Liver (tissue), 3 donors: ENCODE measurements around the gene LOXL4.

ENCODE experiments used
- CTCF ChIP-seq: fragments of 150-350 bp; IDR thresholded peaks from 2 replicates; pipeline ENCODE4 v1.5.1; 2017; ENCODE audit warnings: improper control_type of control experiment, low read depth, low read length; ENCODE audit not compliant: missing input control
- FOXA1 ChIP-seq: IDR thresholded peaks from 2 replicates; pipeline ENCODE4 v1.6.1; 2016; ENCODE audit warnings: antibody characterized with exemption
- GABPA ChIP-seq, 2 donors: IDR thresholded peaks in 1 of 2; conservative IDR thresholded peaks in 1 of 2; 2 replicates each; pipeline ENCODE4 v1.6.1; 2016; ENCODE audit warnings: antibody characterized with exemption in 2 of 2, mild to moderate bottlenecking in 1 of 2, moderate library complexity in 1 of 2
- TF ChIP-seq, protein P1 (sequence below): IDR thresholded peaks from 2 replicates; pipeline ENCODE4 v1.6.1; 2016; ENCODE audit warnings: antibody characterized with exemption
- donor health status: healthy.
- donor health status: healthy.

DNA sequence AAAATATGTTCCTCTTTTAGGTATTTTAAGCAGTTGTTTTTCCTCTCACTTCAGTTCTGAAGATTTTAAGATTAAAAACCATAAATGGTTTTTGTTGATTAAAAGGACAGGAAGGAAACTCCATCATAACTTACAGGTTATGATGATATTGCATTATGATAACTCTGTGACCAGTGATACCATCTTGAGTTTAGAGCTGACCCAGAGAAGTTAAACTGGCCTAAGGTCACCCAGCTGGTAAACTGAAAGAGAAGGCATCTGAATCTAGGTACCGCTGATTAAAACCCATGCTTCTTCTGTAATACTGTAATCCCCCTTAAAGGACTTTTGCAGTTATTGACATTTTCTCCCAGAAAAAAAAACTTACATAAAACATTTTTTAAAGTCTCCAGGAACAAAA, 29.6 kb downstream of the LOXL4 start:
- TF ChIP-seq, protein P1, sequence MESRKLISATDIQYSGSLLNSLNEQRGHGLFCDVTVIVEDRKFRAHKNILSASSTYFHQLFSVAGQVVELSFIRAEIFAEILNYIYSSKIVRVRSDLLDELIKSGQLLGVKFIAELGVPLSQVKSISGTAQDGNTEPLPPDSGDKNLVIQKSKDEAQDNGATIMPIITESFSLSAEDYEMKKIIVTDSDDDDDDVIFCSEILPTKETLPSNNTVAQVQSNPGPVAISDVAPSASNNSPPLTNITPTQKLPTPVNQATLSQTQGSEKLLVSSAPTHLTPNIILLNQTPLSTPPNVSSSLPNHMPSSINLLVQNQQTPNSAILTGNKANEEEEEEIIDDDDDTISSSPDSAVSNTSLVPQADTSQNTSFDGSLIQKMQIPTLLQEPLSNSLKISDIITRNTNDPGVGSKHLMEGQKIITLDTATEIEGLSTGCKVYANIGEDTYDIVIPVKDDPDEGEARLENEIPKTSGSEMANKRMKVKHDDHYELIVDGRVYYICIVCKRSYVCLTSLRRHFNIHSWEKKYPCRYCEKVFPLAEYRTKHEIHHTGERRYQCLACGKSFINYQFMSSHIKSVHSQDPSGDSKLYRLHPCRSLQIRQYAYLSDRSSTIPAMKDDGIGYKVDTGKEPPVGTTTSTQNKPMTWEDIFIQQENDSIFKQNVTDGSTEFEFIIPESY: no peak
- TF ChIP-seq CTCF: no peak
- no peak for TF ChIP-seq FOXA1
- no peak for TF ChIP-seq GABPA (IDR thresholded peaks at IDR 0.05 in 1 of 2, conservative IDR thresholded peaks at IDR 0.05 in 1 of 2)
